SK-N-SH (cell line): ENCODE measurements around the gene RNF113B. TPM values are rescaled to one million over a fixed set of nuclear protein-coding genes. Genes with fewer than 3 reads are reported as not detected.

Experiments used
- CTCF ChIA-PET: fragments of 300-600, 350-600 bp; formaldehyde crosslinking; extraction: SDS; loops from one replicate; lab custom pipeline; 2021; lab: Yijun Ruan, JAX
- POLR2A ChIA-PET: fragments of 350-600 bp; sonication (Branson Sonifier 250); formaldehyde crosslinking; extraction: SDS; loops from one replicate; lab custom pipeline; 2020; ENCODE audit warnings: antibody characterized with exemption, inconsistent platforms; lab: Yijun Ruan, JAX
- DNase-seq: peaks from one replicate; pipeline ENCODE4 v3.0.0; 2012
- H2AFZ ChIP-seq: fragments of 200-600 bp; sonication (generic); 2 replicates; pipeline ENCODE4 v1.8.1; 2016; ENCODE audit warnings: antibody characterized with exemption, mild to moderate bottlenecking, low read depth
- H3F3A ChIP-seq: fragments of 200-600 bp; sonication (generic); replicated peaks from 2 replicates; pipeline ENCODE3; 2016; ENCODE audit warnings: antibody characterized with exemption, mild to moderate bottlenecking; ENCODE audit not compliant: insufficient read depth
- H3K27ac ChIP-seq, 2 experiments: fragments of 200-500 bp in 1 of 2; fragments of 200-600 bp in 1 of 2; sonication (Bioruptor generic) in 1 of 2; sonication (generic), shearing (Covaris generic) in 1 of 2; 2 replicates each; pipeline versions ENCODE4 v1.5.1 to v1.6.1; 2014 to 2016; ENCODE audit warnings: low read depth in 2 of 2, inconsistent platforms in 1 of 2, low read length in 1 of 2, mild to moderate bottlenecking in 1 of 2, mixed read lengths in 1 of 2
- H3K27me3 ChIP-seq: fragments of 200-600 bp; sonication (generic), shearing (Covaris generic); 2 replicates; pipeline ENCODE4 v1.6.1; 2016; ENCODE audit warnings: mixed run types; ENCODE audit not compliant: insufficient read depth
- H3K36me3 ChIP-seq, 2 experiments: fragments of 200-500 bp in 1 of 2; fragments of 200-600 bp in 1 of 2; sonication (Bioruptor generic) in 1 of 2; sonication (generic) in 1 of 2; replicated peaks in 1 of 2; 2 replicates each; pipeline versions ENCODE3 to v1.5.1; 2014 to 2016; ENCODE audit warnings: low read length in 1 of 2, mild to moderate bottlenecking in 1 of 2; ENCODE audit not compliant: insufficient read depth in 2 of 2, control insufficient read depth in 1 of 2
- H3K4me1 ChIP-seq, 2 experiments: fragments of 200-500 bp in 1 of 2; fragments of 200-600 bp in 1 of 2; sonication (Bioruptor generic) in 1 of 2; sonication (generic), shearing (Covaris generic) in 1 of 2; 2 replicates each; pipeline versions ENCODE4 v1.5.1 to v1.6.1; 2014 to 2016; ENCODE audit warnings: low read depth in 1 of 2, low read length in 1 of 2, mixed run types in 1 of 2; ENCODE audit not compliant: insufficient read depth in 2 of 2, control insufficient read depth in 1 of 2
- H3K4me2 ChIP-seq: fragments of 200-600 bp; sonication (generic), shearing (Covaris generic); 2 replicates; pipeline ENCODE4 v1.6.1; 2017; ENCODE audit warnings: mixed run types
- H3K4me3 ChIP-seq, 2 experiments: fragments of 200-500 bp in 1 of 2; fragments of 200-600 bp in 1 of 2; sonication (Bioruptor generic) in 1 of 2; sonication (generic), shearing (Covaris generic) in 1 of 2; 2 replicates each; pipeline versions ENCODE4 v1.5.1 to v1.8.1; 2014 to 2016; ENCODE audit warnings: low read depth in 2 of 2, inconsistent platforms in 1 of 2, low read length in 1 of 2, mild to moderate bottlenecking in 1 of 2, mixed read lengths in 1 of 2, moderate library complexity in 1 of 2
- H3K79me2 ChIP-seq: fragments of 200-600 bp; sonication (generic); 2 replicates; pipeline ENCODE4 v1.8.1; 2017; ENCODE audit warnings: mild to moderate bottlenecking; ENCODE audit not compliant: insufficient read depth
- H3K9ac ChIP-seq: fragments of 200-600 bp; sonication (generic); 2 replicates; pipeline ENCODE4 v1.6.1; 2017; ENCODE audit warnings: mixed run types
- H3K9me2 ChIP-seq: fragments of 200-600 bp; sonication (generic); 2 replicates; pipeline ENCODE4 v1.6.1; 2017; ENCODE audit warnings: mixed run types
- H3K9me3 ChIP-seq: fragments of 200-600 bp; sonication (generic); 2 replicates; pipeline ENCODE4 v1.6.1; 2017; ENCODE audit warnings: mixed run types, mild to moderate bottlenecking, moderate library complexity
- H4K20me1 ChIP-seq: fragments of 200-600 bp; sonication (generic); 2 replicates; pipeline ENCODE4 v1.6.1; 2017; ENCODE audit warnings: mild to moderate bottlenecking, mixed run types; ENCODE audit not compliant: insufficient read depth
- CTCF ChIP-seq: fragments of 200-600 bp; sonication (generic); IDR thresholded peaks from 2 replicates; pipeline ENCODE4 v1.6.1; 2017; ENCODE audit warnings: antibody characterized with exemption, mild to moderate bottlenecking, moderate library complexity
- EZH2phosphoT487 ChIP-seq: fragments of 200-600 bp; sonication (generic); IDR thresholded peaks from 2 replicates; pipeline ENCODE4 v1.6.1; 2017; ENCODE audit warnings: low read depth, mixed run types, mild to moderate bottlenecking, antibody characterized with exemption, moderate library complexity, borderline replicate concordance
- FOXJ3 ChIP-seq: sonication (generic); formaldehyde crosslinking; IDR thresholded peaks from 2 replicates; pipeline ENCODE4 v1.5.1; 2020; ENCODE audit warnings: mild to moderate bottlenecking, missing genetic modification reagents
- FOXM1 ChIP-seq: IDR thresholded peaks from 2 replicates; pipeline ENCODE4 v1.4.0; 2012; ENCODE audit warnings: low read depth, mild to moderate bottlenecking
- GABPA ChIP-seq: IDR thresholded peaks from 2 replicates; pipeline ENCODE4 v1.4.0; 2012; ENCODE audit warnings: low read depth, mild to moderate bottlenecking
- GATA2 ChIP-seq: sonication (generic); formaldehyde crosslinking; IDR thresholded peaks from 2 replicates; pipeline ENCODE4 v1.5.0; 2020; ENCODE audit warnings: mild to moderate bottlenecking, missing genetic modification reagents
- MAX ChIP-seq: IDR thresholded peaks from 2 replicates; pipeline ENCODE4 v1.4.0; 2012; ENCODE audit warnings: low read depth
- MXI1 ChIP-seq: IDR thresholded peaks from 2 replicates; pipeline ENCODE4 v1.6.1; 2012; ENCODE audit warnings: mild to moderate bottlenecking, low read depth, low read length, improper control_type of control experiment
- NRF1 ChIP-seq: IDR thresholded peaks from 2 replicates; pipeline ENCODE4 v1.6.1; 2012; ENCODE audit warnings: low read depth, mild to moderate bottlenecking, low read length
- POLR2AphosphoS5 ChIP-seq: IDR thresholded peaks from 2 replicates; pipeline ENCODE4 v1.6.1; 2012; ENCODE audit warnings: low read depth, low read length
- RXRA ChIP-seq: IDR thresholded peaks from 2 replicates; pipeline ENCODE4 v1.4.0; 2012; ENCODE audit warnings: low read depth, mild to moderate bottlenecking, borderline replicate concordance
- SMC3 ChIP-seq: IDR thresholded peaks from 2 replicates; pipeline ENCODE4 v1.6.1; 2012; ENCODE audit warnings: low read depth, low read length, improper control_type of control experiment
- TAF1 ChIP-seq: IDR thresholded peaks from 2 replicates; pipeline ENCODE4 v1.6.1; 2012; ENCODE audit warnings: low read depth, mild to moderate bottlenecking, low read length, moderate library complexity, borderline replicate concordance
- TCF12 ChIP-seq: IDR thresholded peaks from 2 replicates; pipeline ENCODE4 v1.4.0; 2012
- USF1 ChIP-seq: IDR thresholded peaks from 2 replicates; pipeline ENCODE4 v1.4.0; 2012; ENCODE audit warnings: low read depth, borderline replicate concordance
- ZBTB33 ChIP-seq: IDR thresholded peaks from 2 replicates; pipeline ENCODE4 v1.4.0; 2012; ENCODE audit warnings: low read depth, borderline replicate concordance
- WGBS: methylation state at CpG from one replicate; pipeline ENCODE4 v1.1.6; 2017; ENCODE audit warnings: low lambda C conversion rate; 5-methylcytosine and 5-hydroxymethylcytosine counted together
- polyA plus RNA-seq, 3 experiments: library from polyadenylated mRNA; depleted of rRNA; stranded (reverse); fragments of >200 nt; gene quantifications; 2 replicates each; pipeline ENCODE4 v1.2.3, GENCODE V29; 2012
- TF ChIP-seq, protein P1 (sequence below): IDR thresholded peaks from 2 replicates; pipeline ENCODE4 v1.6.1; 2012; ENCODE audit warnings: mild to moderate bottlenecking, low read depth, low read length, moderate library complexity

The RNF113B gene
- polyA plus RNA-seq, 1 of the 3 experiments (the other 2 are of a cell fraction) = not detected

GRCh38 chr13:98182153-98182552 is 5.1 kb upstream of the RNF113B start:
- CTCF ChIA-PET = interaction anchor here (1.2 kb wide), 1 partner anchor 266 kb away, joined by 4 read pairs; no protein-coding TSS in a partner anchor
- Histone ChIP-seq H3K9ac (no peak overlapping the region), H3F3A (no peaks in the 10 kb centered on the region), H3K36me3 (no peaks in the 10 kb centered on the region), H2AFZ (no peak overlapping the region), H3K4me2 (no peak overlapping the region), H3K4me3 (no peak overlapping the region), H3K27ac (no peak overlapping the region), H3K9me3 (no peaks in the 10 kb centered on the region), H4K20me1 (peaks cover 4% of the 10 kb centered on the region; the same call in 1 of the 2 replicates), H3K9me2 (no peaks in the 10 kb centered on the region), H3K4me1 (no peaks in the 10 kb centered on the region; a peak in 1 of 4 replicates), H3K79me2 (peaks cover 82% of the 10 kb centered on the region), H3K27me3 (no peaks in the 10 kb centered on the region)
- DNase-seq = no peak
- WGBS = 98% methylated on average over 4 of the region's 4 CpGs
- TF ChIP-seq MAX (no peak), FOXJ3 (no peak), TCF12 (no peak), SMC3 (no peak), USF1 (no peak), EZH2phosphoT487 (no peak), POLR2AphosphoS5 (no peak)
- TF ChIP-seq, protein P1, sequence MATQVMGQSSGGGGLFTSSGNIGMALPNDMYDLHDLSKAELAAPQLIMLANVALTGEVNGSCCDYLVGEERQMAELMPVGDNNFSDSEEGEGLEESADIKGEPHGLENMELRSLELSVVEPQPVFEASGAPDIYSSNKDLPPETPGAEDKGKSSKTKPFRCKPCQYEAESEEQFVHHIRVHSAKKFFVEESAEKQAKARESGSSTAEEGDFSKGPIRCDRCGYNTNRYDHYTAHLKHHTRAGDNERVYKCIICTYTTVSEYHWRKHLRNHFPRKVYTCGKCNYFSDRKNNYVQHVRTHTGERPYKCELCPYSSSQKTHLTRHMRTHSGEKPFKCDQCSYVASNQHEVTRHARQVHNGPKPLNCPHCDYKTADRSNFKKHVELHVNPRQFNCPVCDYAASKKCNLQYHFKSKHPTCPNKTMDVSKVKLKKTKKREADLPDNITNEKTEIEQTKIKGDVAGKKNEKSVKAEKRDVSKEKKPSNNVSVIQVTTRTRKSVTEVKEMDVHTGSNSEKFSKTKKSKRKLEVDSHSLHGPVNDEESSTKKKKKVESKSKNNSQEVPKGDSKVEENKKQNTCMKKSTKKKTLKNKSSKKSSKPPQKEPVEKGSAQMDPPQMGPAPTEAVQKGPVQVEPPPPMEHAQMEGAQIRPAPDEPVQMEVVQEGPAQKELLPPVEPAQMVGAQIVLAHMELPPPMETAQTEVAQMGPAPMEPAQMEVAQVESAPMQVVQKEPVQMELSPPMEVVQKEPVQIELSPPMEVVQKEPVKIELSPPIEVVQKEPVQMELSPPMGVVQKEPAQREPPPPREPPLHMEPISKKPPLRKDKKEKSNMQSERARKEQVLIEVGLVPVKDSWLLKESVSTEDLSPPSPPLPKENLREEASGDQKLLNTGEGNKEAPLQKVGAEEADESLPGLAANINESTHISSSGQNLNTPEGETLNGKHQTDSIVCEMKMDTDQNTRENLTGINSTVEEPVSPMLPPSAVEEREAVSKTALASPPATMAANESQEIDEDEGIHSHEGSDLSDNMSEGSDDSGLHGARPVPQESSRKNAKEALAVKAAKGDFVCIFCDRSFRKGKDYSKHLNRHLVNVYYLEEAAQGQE = no peak
- POLR2A ChIA-PET = no interaction called here

DNA sequence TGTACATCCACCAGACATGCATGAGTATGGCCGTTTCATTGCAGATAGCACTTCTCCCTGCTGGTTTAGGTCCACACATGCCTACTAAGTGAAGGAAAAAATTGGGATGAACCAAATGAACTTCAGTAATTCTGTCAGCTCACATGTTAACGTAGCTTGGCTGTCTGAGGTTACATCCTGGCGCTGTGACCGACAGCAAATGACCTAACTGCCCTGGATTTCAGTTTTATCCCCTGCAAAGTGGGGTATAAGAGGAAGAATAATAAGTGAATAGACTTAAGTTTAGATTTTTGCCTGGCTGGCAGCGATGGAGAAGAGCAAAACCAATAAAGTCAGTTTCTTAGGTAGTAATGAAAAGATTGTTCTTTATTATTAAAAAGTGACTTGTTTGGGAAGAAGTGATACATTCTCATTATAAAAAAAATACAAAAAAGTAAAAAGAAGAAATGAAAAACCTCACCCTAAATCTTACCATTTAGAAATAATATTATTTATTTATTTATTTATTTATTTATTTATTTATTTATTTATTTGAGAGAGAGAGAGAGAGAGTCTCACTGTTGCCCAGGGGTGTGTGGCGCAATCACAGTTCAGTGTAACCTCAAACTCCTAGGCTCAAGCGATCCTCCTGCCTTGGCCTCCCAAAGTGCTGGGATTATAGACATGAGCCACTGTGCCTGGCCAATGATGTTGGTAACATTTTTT is 4.2 kb upstream of the RNF113B start:
- H3K4me1 ChIP-seq = no peaks in the 10 kb centered on the region
- peaks cover 73% of the 10 kb centered on the region for H3K79me2 ChIP-seq
- CTCF ChIA-PET = no interaction called here
- WGBS = 97% methylated on average over 7 of the region's 7 CpGs
- no peak overlapping the region for H3K4me3 ChIP-seq
- no peaks in the 10 kb centered on the region for H3K9me2 ChIP-seq
- H3K36me3 ChIP-seq = no peaks in the 10 kb centered on the region
- no peaks in the 10 kb centered on the region for H3K9me3 ChIP-seq
- H3K4me2 ChIP-seq = no peak overlapping the region
- no peak overlapping the region for H3K27ac ChIP-seq
- H3K27me3 ChIP-seq = no peaks in the 10 kb centered on the region
- TF ChIP-seq GATA2 (CRISPR knock-in tag) (no peak), NRF1 (no peak), TAF1 (no peak), RXRA (no peak), GABPA (no peak), ZBTB33 (no peak), FOXM1 (no peak), CTCF (no peak), MXI1 (no peak)
- TF ChIP-seq, all 33 proteins: peak for 0
- no peaks in the 10 kb centered on the region for H3F3A ChIP-seq
- H4K20me1 ChIP-seq = peaks cover 4% of the 10 kb centered on the region; the same call in 1 of the 2 replicates
- POLR2A ChIA-PET = no interaction called here
- DNase-seq = no peak
- H2AFZ ChIP-seq = no peak overlapping the region
- no peak overlapping the region for H3K9ac ChIP-seq
